Thyroid gland (tissue), 4 donors: Measurements from ENCODE around the gene LRRC4C.

Experiments
- POLR2A ChIP-seq, 2 donors: fragments of 450-650 bp; IDR thresholded peaks; one replicate each; pipeline ENCODE4 v1.6.1; 2017; ENCODE audit warnings: antibody characterized with exemption in 2 of 2, mild to moderate bottlenecking in 2 of 2, moderate library complexity in 1 of 2
- TF ChIP-seq, protein P1 (sequence below), 6 experiments: fragments of 200-600 bp in 3 of 6; fragments of 450-650 bp in 3 of 6; sonication (generic) in 3 of 6; IDR thresholded peaks; one replicate each; pipeline ENCODE4 v1.5.1; 2016 to 2019; ENCODE audit warnings: antibody characterized with exemption in 6 of 6, mild to moderate bottlenecking in 2 of 6, inconsistent platforms in 1 of 6, moderate library complexity in 1 of 6

DNA sequence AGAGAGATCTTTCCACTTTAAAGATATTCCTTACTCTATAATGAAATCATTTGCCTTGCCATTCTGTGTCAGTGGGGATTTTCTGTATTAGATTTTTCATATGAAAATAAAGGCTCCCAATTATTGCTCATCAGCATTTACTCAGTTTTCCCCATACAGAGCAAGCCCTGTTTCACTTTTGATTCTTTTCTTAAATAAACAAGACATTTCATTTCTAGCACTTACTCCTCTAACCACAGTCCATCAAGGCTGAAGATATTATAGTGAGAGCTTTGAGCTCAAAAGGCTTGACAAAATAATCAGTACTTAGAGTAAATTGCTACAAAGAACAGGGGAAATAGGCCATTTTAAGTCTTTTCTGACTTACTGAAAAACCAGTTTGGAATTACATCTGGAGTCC, 385.1 kb downstream of the LRRC4C start:
- TF ChIP-seq, protein P1, sequence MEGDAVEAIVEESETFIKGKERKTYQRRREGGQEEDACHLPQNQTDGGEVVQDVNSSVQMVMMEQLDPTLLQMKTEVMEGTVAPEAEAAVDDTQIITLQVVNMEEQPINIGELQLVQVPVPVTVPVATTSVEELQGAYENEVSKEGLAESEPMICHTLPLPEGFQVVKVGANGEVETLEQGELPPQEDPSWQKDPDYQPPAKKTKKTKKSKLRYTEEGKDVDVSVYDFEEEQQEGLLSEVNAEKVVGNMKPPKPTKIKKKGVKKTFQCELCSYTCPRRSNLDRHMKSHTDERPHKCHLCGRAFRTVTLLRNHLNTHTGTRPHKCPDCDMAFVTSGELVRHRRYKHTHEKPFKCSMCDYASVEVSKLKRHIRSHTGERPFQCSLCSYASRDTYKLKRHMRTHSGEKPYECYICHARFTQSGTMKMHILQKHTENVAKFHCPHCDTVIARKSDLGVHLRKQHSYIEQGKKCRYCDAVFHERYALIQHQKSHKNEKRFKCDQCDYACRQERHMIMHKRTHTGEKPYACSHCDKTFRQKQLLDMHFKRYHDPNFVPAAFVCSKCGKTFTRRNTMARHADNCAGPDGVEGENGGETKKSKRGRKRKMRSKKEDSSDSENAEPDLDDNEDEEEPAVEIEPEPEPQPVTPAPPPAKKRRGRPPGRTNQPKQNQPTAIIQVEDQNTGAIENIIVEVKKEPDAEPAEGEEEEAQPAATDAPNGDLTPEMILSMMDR (IDR thresholded peaks at IDR 0.05): no peak
- no peak for TF ChIP-seq POLR2A (IDR thresholded peaks at IDR 0.05)
